HG03442 (cell line): ENCODE data around the gene DPYD.

Experiments
- ATAC-seq: cut with Tn5 transposase; IDR thresholded peaks from one replicate; pipeline ENCODE4 v1.9.1; 2021; ENCODE audit warnings: mild to moderate bottlenecking, moderate library complexity; ENCODE audit not compliant: unreplicated experiment

The DPYD gene

GRCh38 chr1:97920832-97921571 lies at the start of gene DPYD:
TSS of gene DPYD (minus strand) at chr1:97921034. CDS start at chr1:97920922, 112 bp downstream.
- ATAC-seq = peak; percentile 83

GRCh38 chr1:97960470-97960869 lies 39.6 kb upstream of the DPYD start:
- no peak for ATAC-seq

GRCh38 chr1:97947695-97948094 lies 26.9 kb upstream of the DPYD start:
- no peak for ATAC-seq

GRCh38 chr1:97943354-97943753 lies 22.5 kb upstream of the DPYD start:
- no peak for ATAC-seq

- no peak for ATAC-seq
These were observed 21.6 kb upstream of the DPYD start for GRCh38 chr1:97942161-97943123.

GRCh38 chr1:97938285-97938642 lies 17.4 kb upstream of the DPYD start:
- no peak for ATAC-seq

- no peak for ATAC-seq
These were observed 16.1 kb upstream of the DPYD start for GRCh38 chr1:97936976-97937375.

- no peak for ATAC-seq
These were observed 13.7 kb upstream of the DPYD start for GRCh38 chr1:97934491-97934890.

GRCh38 chr1:97929874-97930851 lies 9.3 kb upstream of the DPYD start:
- ATAC-seq = no peak

- no peak for ATAC-seq
These were observed 5.3 kb upstream of the DPYD start for GRCh38 chr1:97926017-97926708.

- no peak for ATAC-seq
These were observed 4.3 kb upstream of the DPYD start for GRCh38 chr1:97925151-97925550.

GRCh38 chr1:97923811-97924210 lies 3.0 kb upstream of the DPYD start:
- no peak for ATAC-seq

- no peak for ATAC-seq
These were observed 480 bp downstream of the DPYD start for GRCh38 chr1:97920276-97920831.

- no peak for ATAC-seq
These were observed 1.1 kb downstream of the DPYD start for GRCh38 chr1:97919585-97920261.

- ATAC-seq = no peak
These were observed 1.9 kb downstream of the DPYD start for GRCh38 chr1:97918961-97919360.

- no peak for ATAC-seq
These were observed 7.2 kb downstream of the DPYD start for GRCh38 chr1:97913506-97914139.

- ATAC-seq = no peak
These were observed 9.3 kb downstream of the DPYD start for GRCh38 chr1:97911266-97912215.

- ATAC-seq = no peak
These were observed 11.6 kb downstream of the DPYD start for GRCh38 chr1:97909266-97909665.
